ENCODE results near the gene PSMA8. TPM values are rescaled to one million over a fixed set of nuclear protein-coding genes. Genes with fewer than 3 reads are reported as not detected.
"Not testable (repeated sequence)": the region's sequence is repeated elsewhere in the genome, so short reads cannot be mapped to it uniquely, and the experiment has no call there.

Gene PSMA8
- total RNA-seq, 2 donors from 2014 or later = not detected

GRCh38 chr18:26233208-26233607, 99.5 kb downstream of the PSMA8 start:
- 74 to 80% methylated on average over 5 of the region's 5 CpGs for WGBS, 2 donors
- no peaks in the 10 kb centered on the region for H3K9me3 ChIP-seq
- H3K36me3 ChIP-seq (replicated peaks in 1 of 2; ENCODE audit: insufficient read depth in 1 of 2, low read depth in 2 of 2) = no peaks in the 10 kb centered on the region
- H3K4me3 ChIP-seq = no peak overlapping the region
- H3K4me1 ChIP-seq = no peaks in the 10 kb centered on the region
- intact Hi-C loops (cut with DNase I) = no loop called here
- no peak overlapping the region for H3K27ac ChIP-seq
- no peak for ATAC-seq
- TF ChIP-seq POLR2A (IDR thresholded peaks at IDR 0.05) (no peak), CTCF (IDR thresholded peaks at IDR 0.05) (no peak)
- DNase-seq = no peak
- no peaks in the 10 kb centered on the region for H3K27me3 ChIP-seq

- H3K27ac ChIP-seq; H3K36me3 ChIP-seq (replicated peaks in 1 of 2; ENCODE audit: insufficient read depth in 1 of 2, low read depth in 2 of 2); DNase-seq; H3K27me3 ChIP-seq; ATAC-seq; H3K4me1 ChIP-seq; H3K4me3 ChIP-seq; H3K9me3 ChIP-seq; intact Hi-C loops (cut with DNase I): not testable (repeated sequence)
- WGBS, 2 donors = 87 to 100% methylated on average over 2 of the region's 2 CpGs
Observed at GRCh38 chr18:26237363-26237762, 103.7 kb downstream of the PSMA8 start.

GRCh38 chr18:26238718-26239117, 105.0 kb downstream of the PSMA8 start:
- H3K27ac ChIP-seq; H3K4me1 ChIP-seq; H3K9me3 ChIP-seq; H3K36me3 ChIP-seq (replicated peaks in 1 of 2; ENCODE audit: insufficient read depth in 1 of 2, low read depth in 2 of 2); DNase-seq; H3K27me3 ChIP-seq; ATAC-seq; intact Hi-C loops (cut with DNase I); H3K4me3 ChIP-seq: not testable (repeated sequence)
- WGBS, 2 donors = 90 to 96% methylated on average over 4 of the region's 4 CpGs

- intact Hi-C loops (cut with DNase I); H3K4me3 ChIP-seq; H3K36me3 ChIP-seq (replicated peaks in 1 of 2; ENCODE audit: insufficient read depth in 1 of 2, low read depth in 2 of 2); H3K27me3 ChIP-seq; H3K4me1 ChIP-seq; H3K27ac ChIP-seq; DNase-seq; ATAC-seq; H3K9me3 ChIP-seq: not testable (repeated sequence)
- WGBS, 2 donors = 84 to 88% methylated on average over 3 to 4 of the region's 4 CpGs
Observed at GRCh38 chr18:26242392-26242791, 108.7 kb downstream of the PSMA8 start.

Other genes starting within 250 kb of the PSMA8 start
- gene SS18, start 43.3 kb upstream of the PSMA8 start, total RNA-seq = 10 to 100 TPM; 36.6 to 49.8 TPM
- 10 to 100 TPM in 1 of 2 donors, 1 to 10 TPM in 1; 4.2 to 12.2 TPM for gene TAF4B, start 92.6 kb downstream of the PSMA8 start, total RNA-seq

Measured in body of pancreas (tissue), 4 donors.